Measurements from ENCODE around the gene HSD11B1.

DNA sequence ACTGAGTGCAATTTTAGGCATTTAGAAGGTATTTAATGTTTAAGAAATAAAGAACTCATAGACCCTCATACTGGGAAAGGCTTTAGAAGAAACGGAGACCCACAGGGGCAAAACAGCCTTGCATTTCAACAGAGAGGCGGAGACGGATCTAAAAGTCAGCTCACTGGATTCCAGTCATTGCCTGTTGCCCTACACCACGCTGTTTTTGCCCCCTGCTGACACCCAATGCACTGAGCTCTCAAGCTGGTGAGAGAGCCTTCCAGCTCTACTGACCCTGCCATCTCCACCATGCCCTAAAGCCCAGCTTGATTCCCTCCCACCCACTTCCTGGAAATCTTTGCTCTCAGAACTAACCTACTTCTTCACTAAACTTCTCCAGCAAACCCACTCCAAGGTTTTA is 44.0 kb downstream of the HSD11B1 start:
- TF ChIP-seq POLR2AphosphoS5 (IDR thresholded peaks at IDR 0.05; ENCODE audit: low read depth, low read length), result no peak
- TF ChIP-seq, protein P1, sequence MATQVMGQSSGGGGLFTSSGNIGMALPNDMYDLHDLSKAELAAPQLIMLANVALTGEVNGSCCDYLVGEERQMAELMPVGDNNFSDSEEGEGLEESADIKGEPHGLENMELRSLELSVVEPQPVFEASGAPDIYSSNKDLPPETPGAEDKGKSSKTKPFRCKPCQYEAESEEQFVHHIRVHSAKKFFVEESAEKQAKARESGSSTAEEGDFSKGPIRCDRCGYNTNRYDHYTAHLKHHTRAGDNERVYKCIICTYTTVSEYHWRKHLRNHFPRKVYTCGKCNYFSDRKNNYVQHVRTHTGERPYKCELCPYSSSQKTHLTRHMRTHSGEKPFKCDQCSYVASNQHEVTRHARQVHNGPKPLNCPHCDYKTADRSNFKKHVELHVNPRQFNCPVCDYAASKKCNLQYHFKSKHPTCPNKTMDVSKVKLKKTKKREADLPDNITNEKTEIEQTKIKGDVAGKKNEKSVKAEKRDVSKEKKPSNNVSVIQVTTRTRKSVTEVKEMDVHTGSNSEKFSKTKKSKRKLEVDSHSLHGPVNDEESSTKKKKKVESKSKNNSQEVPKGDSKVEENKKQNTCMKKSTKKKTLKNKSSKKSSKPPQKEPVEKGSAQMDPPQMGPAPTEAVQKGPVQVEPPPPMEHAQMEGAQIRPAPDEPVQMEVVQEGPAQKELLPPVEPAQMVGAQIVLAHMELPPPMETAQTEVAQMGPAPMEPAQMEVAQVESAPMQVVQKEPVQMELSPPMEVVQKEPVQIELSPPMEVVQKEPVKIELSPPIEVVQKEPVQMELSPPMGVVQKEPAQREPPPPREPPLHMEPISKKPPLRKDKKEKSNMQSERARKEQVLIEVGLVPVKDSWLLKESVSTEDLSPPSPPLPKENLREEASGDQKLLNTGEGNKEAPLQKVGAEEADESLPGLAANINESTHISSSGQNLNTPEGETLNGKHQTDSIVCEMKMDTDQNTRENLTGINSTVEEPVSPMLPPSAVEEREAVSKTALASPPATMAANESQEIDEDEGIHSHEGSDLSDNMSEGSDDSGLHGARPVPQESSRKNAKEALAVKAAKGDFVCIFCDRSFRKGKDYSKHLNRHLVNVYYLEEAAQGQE (IDR thresholded peaks at IDR 0.05; ENCODE audit: insufficient read depth in 1 of 2, low read depth in 2 of 2, low read length in 2 of 2), result no peak
- TF ChIP-seq TAF1 (IDR thresholded peaks at IDR 0.05; ENCODE audit: borderline replicate concordance, insufficient read depth, low read length), result no peak
- no peak for TF ChIP-seq SIN3A (IDR thresholded peaks at IDR 0.05; ENCODE audit: borderline replicate concordance, insufficient read depth, low read length)
